Parathyroid adenoma (tissue), 2 donors: ENCODE data around the gene CARS1.
"Not testable (repeated sequence)": the region's sequence is repeated elsewhere in the genome, so short reads cannot be mapped to it uniquely, and the experiment has no call there.

Experiments
- H2AFZ ChIP-seq: fragments of 300-600 bp; sonication (generic); one replicate; pipeline ENCODE4 v1.7.0; 2017; ENCODE audit warnings: antibody characterized with exemption, mild to moderate bottlenecking
- H3K27ac ChIP-seq: fragments of 300-600 bp; sonication (generic); one replicate; pipeline ENCODE4 v1.7.0; 2017
- H3K27me3 ChIP-seq: fragments of 300-600 bp; sonication (generic); one replicate; pipeline ENCODE4 v1.7.0; 2017; ENCODE audit warnings: low read length; ENCODE audit not compliant: control insufficient read depth, insufficient read depth
- H3K36me3 ChIP-seq: fragments of 300-600 bp; sonication (generic); one replicate; pipeline ENCODE4 v1.7.0; 2017; ENCODE audit warnings: low read length; ENCODE audit not compliant: control insufficient read depth, insufficient read depth
- H3K4me1 ChIP-seq: fragments of 300-600 bp; sonication (generic); one replicate; pipeline ENCODE4 v1.7.0; 2017; ENCODE audit warnings: control low read depth
- H3K4me2 ChIP-seq: fragments of 300-600 bp; sonication (generic); one replicate; pipeline ENCODE4 v1.7.0; 2017; ENCODE audit warnings: low read length
- H3K4me3 ChIP-seq: fragments of 300-600 bp; sonication (generic); one replicate; pipeline ENCODE4 v1.7.0; 2017; ENCODE audit warnings: low read depth, low read length
- H3K79me2 ChIP-seq: fragments of 300-600 bp; sonication (generic); one replicate; pipeline ENCODE4 v1.7.0; 2017; ENCODE audit warnings: control low read depth
- H3K9ac ChIP-seq: fragments of 300-600 bp; sonication (generic); one replicate; pipeline ENCODE4 v1.7.0; 2017; ENCODE audit warnings: mild to moderate bottlenecking
- H3K9me3 ChIP-seq: fragments of 300-600 bp; sonication (generic); one replicate; pipeline ENCODE4 v1.7.0; 2017; ENCODE audit warnings: low read length; ENCODE audit not compliant: control insufficient read depth
- TF ChIP-seq, protein P1 (sequence below): fragments of 300-600 bp; sonication (generic); IDR thresholded peaks from one replicate; pipeline ENCODE4 v1.7.0; 2017; ENCODE audit warnings: antibody characterized with exemption, mild to moderate bottlenecking
- donor health status: primary hyperparathyroidism.

Gene CARS1

DNA sequence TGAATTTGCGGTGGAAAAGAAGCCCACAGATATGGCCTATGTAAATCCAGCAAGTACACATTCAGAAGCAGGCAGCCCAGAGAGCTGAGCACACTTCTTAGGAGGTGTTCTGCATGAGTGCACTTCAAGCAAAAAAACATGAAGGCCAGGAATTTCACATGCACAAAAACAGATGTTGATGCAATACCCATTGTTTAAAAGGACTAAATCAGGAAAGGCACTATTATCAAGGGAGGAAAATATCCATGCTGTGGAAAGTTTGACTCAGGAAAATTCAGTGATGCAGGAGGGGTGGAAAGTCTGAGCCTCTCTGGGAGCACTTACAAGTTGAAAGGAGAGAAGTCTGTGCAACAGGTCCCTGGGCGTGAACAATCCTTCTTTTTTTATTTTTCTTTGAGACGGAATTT lies 15.8 kb upstream of the CARS1 start:
- H3K4me1 ChIP-seq, result no peaks in the 10 kb centered on the region
- H3K79me2 ChIP-seq, result no peaks in the 10 kb centered on the region
- H2AFZ ChIP-seq, result no peak overlapping the region
- no peak overlapping the region for H3K4me2 ChIP-seq
- no peaks in the 10 kb centered on the region for H3K27me3 ChIP-seq
- H3K9ac ChIP-seq, result no peak overlapping the region
- no peaks in the 10 kb centered on the region for H3K36me3 ChIP-seq
- no peak overlapping the region for H3K4me3 ChIP-seq
- TF ChIP-seq, protein P1, sequence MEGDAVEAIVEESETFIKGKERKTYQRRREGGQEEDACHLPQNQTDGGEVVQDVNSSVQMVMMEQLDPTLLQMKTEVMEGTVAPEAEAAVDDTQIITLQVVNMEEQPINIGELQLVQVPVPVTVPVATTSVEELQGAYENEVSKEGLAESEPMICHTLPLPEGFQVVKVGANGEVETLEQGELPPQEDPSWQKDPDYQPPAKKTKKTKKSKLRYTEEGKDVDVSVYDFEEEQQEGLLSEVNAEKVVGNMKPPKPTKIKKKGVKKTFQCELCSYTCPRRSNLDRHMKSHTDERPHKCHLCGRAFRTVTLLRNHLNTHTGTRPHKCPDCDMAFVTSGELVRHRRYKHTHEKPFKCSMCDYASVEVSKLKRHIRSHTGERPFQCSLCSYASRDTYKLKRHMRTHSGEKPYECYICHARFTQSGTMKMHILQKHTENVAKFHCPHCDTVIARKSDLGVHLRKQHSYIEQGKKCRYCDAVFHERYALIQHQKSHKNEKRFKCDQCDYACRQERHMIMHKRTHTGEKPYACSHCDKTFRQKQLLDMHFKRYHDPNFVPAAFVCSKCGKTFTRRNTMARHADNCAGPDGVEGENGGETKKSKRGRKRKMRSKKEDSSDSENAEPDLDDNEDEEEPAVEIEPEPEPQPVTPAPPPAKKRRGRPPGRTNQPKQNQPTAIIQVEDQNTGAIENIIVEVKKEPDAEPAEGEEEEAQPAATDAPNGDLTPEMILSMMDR, result no peak
- no peaks in the 10 kb centered on the region for H3K9me3 ChIP-seq
- no peak overlapping the region for H3K27ac ChIP-seq

DNA sequence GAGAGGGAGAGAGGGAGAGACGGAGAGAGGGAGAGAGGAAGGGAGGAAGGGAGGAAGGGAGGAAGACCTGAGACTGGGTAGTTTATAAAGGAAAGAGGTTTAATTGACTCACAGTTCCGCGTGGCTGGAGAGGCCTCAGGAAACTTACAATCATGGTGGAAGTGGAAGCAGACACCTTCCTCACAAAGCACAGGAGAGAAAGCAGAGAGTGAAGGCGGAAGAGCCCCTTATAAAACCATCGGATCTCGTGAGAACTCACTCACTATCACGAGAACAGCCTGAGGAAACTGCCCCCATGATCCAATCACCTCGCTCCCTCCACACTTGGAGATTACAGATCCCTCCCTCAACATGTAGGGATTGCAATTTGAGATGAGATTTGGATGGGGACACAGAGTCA lies 12.2 kb upstream of the CARS1 start:
- no peak overlapping the region for H3K4me3 ChIP-seq
- no peaks in the 10 kb centered on the region for H3K9me3 ChIP-seq
- no peaks in the 10 kb centered on the region for H3K79me2 ChIP-seq
- no peaks in the 10 kb centered on the region for H3K4me1 ChIP-seq
- H3K27ac ChIP-seq, result no peak overlapping the region
- H3K9ac ChIP-seq, result no peak overlapping the region
- TF ChIP-seq, protein P1, result no peak
- H3K36me3 ChIP-seq, result no peaks in the 10 kb centered on the region
- no peaks in the 10 kb centered on the region for H3K27me3 ChIP-seq
- no peak overlapping the region for H3K4me2 ChIP-seq
- no peak overlapping the region for H2AFZ ChIP-seq

DNA sequence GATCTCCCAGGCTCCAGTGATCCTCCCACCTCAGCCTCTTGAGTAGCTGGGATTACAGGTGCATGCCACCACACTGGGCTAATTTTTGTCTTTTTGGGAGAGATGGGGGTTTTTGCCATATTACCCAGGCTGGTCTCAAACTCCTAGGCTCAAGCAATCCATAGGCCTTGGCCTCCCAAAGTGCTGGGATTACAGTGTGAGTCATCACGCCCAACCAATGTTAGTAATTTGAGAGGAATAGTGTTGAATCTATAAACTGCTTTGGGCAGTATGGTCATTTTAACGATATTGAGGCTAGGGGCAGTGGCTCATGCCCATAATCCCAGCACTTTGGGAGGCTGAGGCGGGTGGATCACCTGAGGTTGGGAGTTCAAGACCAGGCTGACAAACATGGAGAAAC lies 9.1 kb upstream of the CARS1 start:
- not testable (repeated sequence) for H3K79me2 ChIP-seq, H3K27me3 ChIP-seq, H3K27ac ChIP-seq, H3K36me3 ChIP-seq, H2AFZ ChIP-seq, H3K4me3 ChIP-seq, H3K4me2 ChIP-seq, H3K4me1 ChIP-seq, H3K9ac ChIP-seq, H3K9me3 ChIP-seq

DNA sequence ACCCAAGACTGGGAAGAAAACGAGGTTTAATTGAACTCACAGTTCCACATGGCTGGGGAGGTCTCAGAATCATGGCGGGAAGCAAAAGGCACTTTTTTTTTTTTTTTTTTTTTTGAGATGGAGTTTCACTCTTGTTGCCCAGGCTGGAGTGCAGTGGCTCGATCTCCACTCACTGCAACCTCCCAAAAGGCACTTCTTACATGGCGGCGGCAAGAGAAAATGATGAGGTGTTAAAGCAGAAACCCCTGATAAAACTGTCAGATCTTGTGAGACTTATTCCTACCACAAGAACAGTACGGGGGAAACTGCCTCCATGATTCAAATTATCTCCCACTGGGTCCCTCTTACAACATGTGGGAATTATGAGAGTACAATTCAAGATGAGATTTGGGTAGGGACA lies 7.5 kb upstream of the CARS1 start:
- not testable (repeated sequence) for H3K27me3 ChIP-seq, H2AFZ ChIP-seq, H3K27ac ChIP-seq, H3K4me2 ChIP-seq, H3K9ac ChIP-seq, H3K4me3 ChIP-seq, H3K9me3 ChIP-seq, H3K36me3 ChIP-seq, H3K4me1 ChIP-seq, H3K79me2 ChIP-seq

DNA sequence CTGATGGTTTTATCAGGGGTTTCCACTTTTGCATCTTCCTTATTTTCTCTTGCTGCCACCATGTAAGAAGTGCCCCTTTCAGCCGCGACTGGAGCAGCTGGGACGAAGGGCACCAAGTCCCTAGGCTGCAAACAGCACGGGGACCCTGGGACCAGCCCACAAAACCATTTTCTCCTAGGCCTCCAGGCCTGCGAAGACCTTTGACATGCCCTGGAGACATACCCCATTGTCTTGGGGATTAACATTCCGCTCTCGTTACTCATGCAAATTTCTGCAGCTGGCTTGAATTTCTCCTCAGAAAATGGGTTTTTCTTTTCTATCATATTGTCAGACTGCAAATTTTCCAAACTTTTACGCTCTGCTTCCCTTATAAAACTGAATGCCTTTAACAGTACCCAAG lies 6.7 kb upstream of the CARS1 start:
- H3K36me3 ChIP-seq, H2AFZ ChIP-seq, H3K4me2 ChIP-seq, H3K27ac ChIP-seq, H3K27me3 ChIP-seq, H3K79me2 ChIP-seq, H3K9ac ChIP-seq, H3K4me3 ChIP-seq, H3K9me3 ChIP-seq, H3K4me1 ChIP-seq: not testable (repeated sequence)

DNA sequence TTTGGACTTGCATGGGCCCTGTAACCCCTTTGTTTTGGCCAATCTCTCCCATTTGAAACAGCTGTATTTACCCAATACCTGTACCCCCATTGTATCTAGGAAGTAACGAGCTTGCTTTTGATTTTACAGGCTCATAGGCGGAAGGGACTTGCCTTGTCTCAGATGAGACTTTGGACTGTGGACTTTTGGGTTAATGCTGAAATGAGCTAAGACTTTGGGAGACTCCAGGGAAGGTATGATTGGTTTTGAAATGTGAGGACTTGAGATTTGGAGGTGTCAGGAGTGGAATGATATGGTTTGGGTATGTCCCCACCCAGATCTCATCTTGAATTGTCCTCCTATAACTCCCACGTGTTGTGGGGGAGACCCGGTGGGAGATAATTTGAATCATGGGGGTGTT lies 6.2 kb upstream of the CARS1 start:
- H3K36me3 ChIP-seq, H3K9me3 ChIP-seq, H3K4me3 ChIP-seq, H3K4me1 ChIP-seq, H3K27me3 ChIP-seq, H3K9ac ChIP-seq, H3K79me2 ChIP-seq, H3K4me2 ChIP-seq, H3K27ac ChIP-seq, H2AFZ ChIP-seq: not testable (repeated sequence)

DNA sequence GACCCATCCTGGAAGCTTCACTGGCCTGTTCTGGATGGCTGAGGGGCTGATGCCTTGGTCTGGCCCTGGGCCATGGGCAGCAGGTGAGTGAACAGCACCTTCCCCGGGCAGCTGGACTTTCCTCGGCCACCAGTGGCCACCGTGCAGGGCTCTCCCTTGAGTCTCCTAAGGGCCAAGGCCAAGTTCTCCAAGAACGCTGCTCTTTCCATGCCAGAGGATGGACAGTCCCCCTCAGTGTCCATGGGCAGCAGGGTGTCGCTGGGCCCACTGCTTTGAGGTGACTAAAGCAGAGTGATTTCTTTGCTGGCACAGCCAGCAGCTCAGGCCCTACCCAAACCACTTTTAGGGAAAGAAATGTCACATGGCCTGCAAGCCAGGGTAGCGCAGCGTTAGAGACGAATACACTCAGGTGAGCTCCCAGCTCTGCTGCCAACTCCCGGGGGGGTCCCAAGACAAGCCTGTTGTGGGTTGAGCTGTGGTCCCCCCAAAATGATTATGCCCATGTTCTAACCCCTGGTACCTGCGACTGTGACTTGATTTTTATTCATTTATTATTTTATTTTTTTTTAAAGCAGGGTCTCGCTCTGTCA lies 3.3 kb upstream of the CARS1 start:
- no peak overlapping the region for H2AFZ ChIP-seq
- peaks cover 2% of the 10 kb centered on the region for H3K79me2 ChIP-seq
- H3K9me3 ChIP-seq, result no peaks in the 10 kb centered on the region
- H3K4me2 ChIP-seq, result no peak overlapping the region
- H3K27me3 ChIP-seq, result no peaks in the 10 kb centered on the region
- H3K4me3 ChIP-seq, result no peak overlapping the region
- no peak overlapping the region for H3K27ac ChIP-seq
- H3K9ac ChIP-seq, result no peak overlapping the region
- H3K36me3 ChIP-seq, result no peaks in the 10 kb centered on the region
- TF ChIP-seq, protein P1, result no peak
- H3K4me1 ChIP-seq, result no peaks in the 10 kb centered on the region
